Endometrial microvascular endothelial cells (primary cell): ENCODE measurements around the gene OR51B2. TPM values are rescaled to one million over a fixed set of nuclear protein-coding genes. Genes with fewer than 3 reads are reported as not detected.

Source experiments
- in situ Hi-C: cut with HindIII; loops from 2 replicates; pipeline ENCODE4 v1.10.0; 2017; ENCODE audit warnings: low sequenced_read_pairs, low pct_unique_long_range_greater_than_20kb; ENCODE audit errors: inconsistent ontology term
- total RNA-seq: library from RNA; depleted of rRNA; stranded (reverse); fragments of >200 nt; gene quantifications from one replicate; pipeline ENCODE4 v1.2.3, GENCODE V29; 2015; ENCODE audit errors: inconsistent ontology term

OR51B2 gene
- total RNA-seq, 1 donor from 2014 or later = not detected

GRCh38 chr11:5286351-5286750 lies 37.7 kb downstream of the OR51B2 start:
- in situ Hi-C loops = no loop called here

GRCh38 chr11:5285703-5286340 lies 38.3 kb downstream of the OR51B2 start:
- in situ Hi-C loops = no loop called here

- in situ Hi-C loops = no loop called here
These were observed 39.5 kb downstream of the OR51B2 start for GRCh38 chr11:5284637-5285036.

GRCh38 chr11:5283882-5284281 lies 40.2 kb downstream of the OR51B2 start:
- in situ Hi-C loops = no loop called here

GRCh38 chr11:5283086-5283485 lies 41.0 kb downstream of the OR51B2 start:
- in situ Hi-C loops = no loop called here

GRCh38 chr11:5282628-5283027 lies 41.5 kb downstream of the OR51B2 start:
- in situ Hi-C loops = no loop called here

GRCh38 chr11:5281596-5281995 lies 42.5 kb downstream of the OR51B2 start:
- in situ Hi-C loops = no loop called here

GRCh38 chr11:5280582-5281102 lies 43.5 kb downstream of the OR51B2 start:
- in situ Hi-C loops = no loop called here

- in situ Hi-C loops = no loop called here
These were observed 44.5 kb downstream of the OR51B2 start for GRCh38 chr11:5279471-5280090.

- in situ Hi-C loops = no loop called here
These were observed 46.2 kb downstream of the OR51B2 start for GRCh38 chr11:5277807-5278382.

- in situ Hi-C loops = no loop called here
These were observed 47.4 kb downstream of the OR51B2 start for GRCh38 chr11:5276697-5277096.

GRCh38 chr11:5275369-5276110 lies 48.6 kb downstream of the OR51B2 start:
- in situ Hi-C loops = no loop called here

- in situ Hi-C loops = no loop called here
These were observed 49.7 kb downstream of the OR51B2 start for GRCh38 chr11:5274395-5274794.

Other genes with a start within 250 kb of the OR51B2 start
- gene OR52A5, start 185.9 kb downstream of the OR51B2 start, total RNA-seq = not detected
- gene OR52A1, start 169.5 kb downstream of the OR51B2 start, total RNA-seq = not detected
- gene OR51V1, start 123.6 kb downstream of the OR51B2 start, total RNA-seq = not detected
- not detected for gene HBB, start 97.2 kb downstream of the OR51B2 start, total RNA-seq
- gene HBD, start 89.8 kb downstream of the OR51B2 start, total RNA-seq = not detected
- gene HBG1, start 74.4 kb downstream of the OR51B2 start, total RNA-seq = not detected
- not detected for gene HBG2, start 69.5 kb downstream of the OR51B2 start, total RNA-seq
- not detected for gene HBE1, start 54.4 kb downstream of the OR51B2 start, total RNA-seq
- not detected for gene OR51B4, start 22.4 kb downstream of the OR51B2 start, total RNA-seq
- not detected for gene OR51B5, start 19.2 kb upstream of the OR51B2 start, total RNA-seq
- not detected for gene OR51B6, start 27.2 kb upstream of the OR51B2 start, total RNA-seq
- not detected for gene OR51M1, start 59.5 kb upstream of the OR51B2 start, total RNA-seq
- gene OR51Q1, start 97.8 kb upstream of the OR51B2 start, total RNA-seq = not detected
- not detected for gene OR51I1, start 117.2 kb upstream of the OR51B2 start, total RNA-seq
- not detected for gene OR51I2, start 125.0 kb upstream of the OR51B2 start, total RNA-seq
- gene OR52D1, start 164.4 kb upstream of the OR51B2 start, total RNA-seq = not detected
- gene UBQLN3, start 185.7 kb upstream of the OR51B2 start, total RNA-seq = not detected
- gene UBQLNL, start 192.4 kb upstream of the OR51B2 start, total RNA-seq = not detected
- gene OR52H1, start 224.2 kb upstream of the OR51B2 start, total RNA-seq = not detected